Upper lobe of left lung (tissue), 4 donors: ENCODE data around the gene CBFA2T3.

Experiments used
- EP300 ChIP-seq, 4 donors: sonication (generic); formaldehyde crosslinking; IDR thresholded peaks; one replicate each; pipeline ENCODE4 v1.5.1; 2017; ENCODE audit warnings: antibody characterized with exemption in 4 of 4, control low read depth in 2 of 4
- POLR2A ChIP-seq, 4 donors: fragments of 450-650 bp; IDR thresholded peaks; one replicate each; pipeline ENCODE4 v1.5.1; 2016 to 2017; ENCODE audit warnings: antibody characterized with exemption in 4 of 4, mild to moderate bottlenecking in 2 of 4
- POLR2AphosphoS5 ChIP-seq, 2 donors: sonication (generic); formaldehyde crosslinking; IDR thresholded peaks; one replicate each; pipeline ENCODE4 v1.5.1; 2017; ENCODE audit warnings: antibody characterized with exemption in 2 of 2
- TF ChIP-seq, protein P1 (sequence below), 6 experiments: fragments of 450-650 bp in 4 of 6; fragments of 200-600 bp in 2 of 6; sonication (generic) in 2 of 6; IDR thresholded peaks; one replicate each; pipeline ENCODE4 v1.5.1; 2016 to 2019; ENCODE audit warnings: antibody characterized with exemption in 6 of 6

DNA sequence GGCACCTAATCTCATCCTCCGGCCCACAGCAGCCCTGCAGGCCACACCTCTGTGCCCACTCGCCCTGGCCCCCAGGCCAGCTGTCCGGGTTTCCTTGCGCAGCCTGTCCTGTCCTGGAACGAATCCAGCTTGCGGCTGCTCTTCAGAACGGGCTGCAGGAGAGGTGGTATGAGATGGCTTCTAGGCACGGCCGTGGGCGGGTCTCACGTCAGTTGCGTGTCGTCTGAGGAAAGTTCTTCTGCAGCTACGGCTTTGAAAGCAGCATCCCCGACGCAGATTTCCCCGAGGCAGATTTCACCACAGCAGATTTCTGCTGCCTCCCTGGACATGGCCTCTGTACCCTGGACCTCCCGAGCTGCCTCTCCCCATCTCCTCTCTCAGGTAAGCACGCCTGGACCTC, 138.4 kb downstream of the CBFA2T3 start:
- no peak for TF ChIP-seq POLR2AphosphoS5 (IDR thresholded peaks at IDR 0.05)
- TF ChIP-seq EP300 (IDR thresholded peaks at IDR 0.05) = no peak
- TF ChIP-seq, protein P1, sequence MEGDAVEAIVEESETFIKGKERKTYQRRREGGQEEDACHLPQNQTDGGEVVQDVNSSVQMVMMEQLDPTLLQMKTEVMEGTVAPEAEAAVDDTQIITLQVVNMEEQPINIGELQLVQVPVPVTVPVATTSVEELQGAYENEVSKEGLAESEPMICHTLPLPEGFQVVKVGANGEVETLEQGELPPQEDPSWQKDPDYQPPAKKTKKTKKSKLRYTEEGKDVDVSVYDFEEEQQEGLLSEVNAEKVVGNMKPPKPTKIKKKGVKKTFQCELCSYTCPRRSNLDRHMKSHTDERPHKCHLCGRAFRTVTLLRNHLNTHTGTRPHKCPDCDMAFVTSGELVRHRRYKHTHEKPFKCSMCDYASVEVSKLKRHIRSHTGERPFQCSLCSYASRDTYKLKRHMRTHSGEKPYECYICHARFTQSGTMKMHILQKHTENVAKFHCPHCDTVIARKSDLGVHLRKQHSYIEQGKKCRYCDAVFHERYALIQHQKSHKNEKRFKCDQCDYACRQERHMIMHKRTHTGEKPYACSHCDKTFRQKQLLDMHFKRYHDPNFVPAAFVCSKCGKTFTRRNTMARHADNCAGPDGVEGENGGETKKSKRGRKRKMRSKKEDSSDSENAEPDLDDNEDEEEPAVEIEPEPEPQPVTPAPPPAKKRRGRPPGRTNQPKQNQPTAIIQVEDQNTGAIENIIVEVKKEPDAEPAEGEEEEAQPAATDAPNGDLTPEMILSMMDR (IDR thresholded peaks at IDR 0.05) = no peak
- TF ChIP-seq POLR2A (IDR thresholded peaks at IDR 0.05) = no peak
